Endothelial cell of umbilical vein (primary cell): Measurements from ENCODE around the gene PHYH. TPM values are rescaled to one million over a fixed set of nuclear protein-coding genes. Genes with fewer than 3 reads are reported as not detected.

ENCODE experiments used
- BruUV-seq: library from RNA; stranded (reverse); fragments of 400-500 nt; replicated peaks from 2 replicates; lab custom pipeline; 2021; lab: Mats Ljungman, UMichigan
- CTCF ChIA-PET: fragments of 300-600, 350-600 bp; sonication (Branson Sonifier 250); formaldehyde crosslinking; loops from one replicate; lab custom pipeline; 2021; ENCODE audit warnings: antibody characterized with exemption, inconsistent platforms; lab: Charles Lee
- POLR2A ChIA-PET: fragments of 300-600, 350-600 bp; sonication (Branson Sonifier 250); formaldehyde crosslinking; loops from one replicate; lab custom pipeline; 2021; ENCODE audit warnings: antibody characterized with exemption, inconsistent platforms; lab: Charles Lee
- DNase-seq: peaks from one replicate; pipeline ENCODE4 v3.0.0-alpha.2; 2011; ENCODE audit warnings: low read depth, low spot score
- FAIRE-seq: peaks from 2 replicates; lab custom pipeline; 2011; peaks lifted over from hg19 to GRCh38; lab: Jason Lieb, UNC
- H2AFZ ChIP-seq: 2 replicates; pipeline ENCODE4 v1.6.0; 2012; ENCODE audit warnings: low read depth, low read length, control low read depth, inconsistent platforms
- H3K27ac ChIP-seq: 2 replicates; pipeline ENCODE4 v1.5.1; 2011; ENCODE audit warnings: low read depth, mild to moderate bottlenecking, control low read depth, low read length, moderate library complexity; ENCODE audit not compliant: insufficient read depth
- H3K27me3 ChIP-seq, 2 experiments: 2 replicates each; pipeline versions ENCODE4 v1.6.0 to v1.6.1; 2011; ENCODE audit warnings: low read length in 2 of 2, mixed read lengths in 1 of 2; ENCODE audit not compliant: control insufficient read depth in 2 of 2, insufficient read depth in 2 of 2
- H3K36me3 ChIP-seq, 2 experiments: 2 replicates in 1 of 2; 3 replicates in 1 of 2; pipeline ENCODE4 v1.5.1; 2011; ENCODE audit warnings: low read length in 2 of 2, mild to moderate bottlenecking in 1 of 2, moderate library complexity in 1 of 2; ENCODE audit not compliant: control insufficient read depth in 2 of 2, insufficient read depth in 2 of 2; ENCODE audit errors: extremely low read depth in 1 of 2
- H3K4me1 ChIP-seq: 3 replicates; pipeline ENCODE4 v1.5.1; 2011; ENCODE audit warnings: mild to moderate bottlenecking, low read length; ENCODE audit not compliant: control insufficient read depth, insufficient read depth; ENCODE audit errors: extremely low read depth
- H3K4me2 ChIP-seq: 2 replicates; pipeline ENCODE4 v1.6.1; 2011; ENCODE audit warnings: low read length, control low read depth, mixed read lengths; ENCODE audit not compliant: insufficient read depth
- H3K4me3 ChIP-seq, 3 experiments: fragments of 200-600 bp in 1 of 3; sonication (generic), shearing (Covaris generic) in 1 of 3; replicated peaks in 1 of 3; 2 replicates each; pipeline ENCODE4 v1.5.1; 2011 to 2016; ENCODE audit warnings: control low read depth in 3 of 3, low read length in 3 of 3, mild to moderate bottlenecking in 2 of 3, inconsistent platforms in 1 of 3, low read depth in 1 of 3, moderate library complexity in 1 of 3; ENCODE audit not compliant: insufficient read depth in 1 of 3
- H3K79me2 ChIP-seq: 2 replicates; pipeline ENCODE4 v1.6.0; 2012; ENCODE audit warnings: low read length, inconsistent platforms; ENCODE audit not compliant: control insufficient read depth, insufficient read depth
- H3K9ac ChIP-seq: replicated peaks from 2 replicates; pipeline ENCODE3; 2011; ENCODE audit warnings: low read length, control low read depth; ENCODE audit not compliant: insufficient read depth; ENCODE audit errors: extremely low read depth
- H3K9me1 ChIP-seq: replicated peaks from 3 replicates; pipeline ENCODE4 v1.6.0; 2011; ENCODE audit warnings: mild to moderate bottlenecking, low read length; ENCODE audit not compliant: control insufficient read depth, insufficient read depth; ENCODE audit errors: extremely low read depth
- H3K9me3 ChIP-seq: replicated peaks from 2 replicates; pipeline ENCODE4 v1.5.1; 2012; ENCODE audit warnings: low read length, inconsistent platforms; ENCODE audit not compliant: control insufficient read depth, insufficient read depth
- H4K20me1 ChIP-seq: replicated peaks from 2 replicates; pipeline ENCODE3; 2011; ENCODE audit warnings: mild to moderate bottlenecking, low read length; ENCODE audit not compliant: control insufficient read depth, insufficient read depth; ENCODE audit errors: extremely low read depth
- CTCF ChIP-seq, 2 donors: IDR thresholded peaks; 1 replicate in 1 of 2; 2 replicates in 1 of 2; pipeline ENCODE4 v1.5.1; 2011; ENCODE audit warnings: low read length in 2 of 2, mild to moderate bottlenecking in 2 of 2, moderate library complexity in 2 of 2, control low read depth in 1 of 2, inconsistent platforms in 1 of 2, low read depth in 1 of 2; ENCODE audit not compliant: insufficient read depth in 1 of 2; ENCODE audit errors: extremely low read depth in 1 of 2
- EZH2 ChIP-seq: IDR thresholded peaks from 2 replicates; pipeline ENCODE4 v1.6.1; 2012; ENCODE audit warnings: borderline replicate concordance, low read depth, mild to moderate bottlenecking, moderate library complexity, low read length, inconsistent platforms; ENCODE audit not compliant: severe bottlenecking
- FOS ChIP-seq: IDR thresholded peaks from 2 replicates; pipeline ENCODE4 v1.6.1; 2011; ENCODE audit warnings: mild to moderate bottlenecking, low read length, moderate library complexity, borderline replicate concordance; ENCODE audit not compliant: insufficient read depth
- GATA2 ChIP-seq: IDR thresholded peaks from 2 replicates; pipeline ENCODE4 v1.7.0; 2011; ENCODE audit warnings: low read depth, mild to moderate bottlenecking, moderate library complexity, mixed read lengths, low read length; ENCODE audit not compliant: insufficient read length, insufficient read depth
- JUN ChIP-seq: IDR thresholded peaks from 2 replicates; pipeline ENCODE4 v1.6.1; 2011; ENCODE audit warnings: borderline replicate concordance, low read depth; ENCODE audit not compliant: insufficient read length, insufficient read depth
- MAX ChIP-seq: IDR thresholded peaks from 2 replicates; pipeline ENCODE4 v1.6.1; 2011; ENCODE audit not compliant: insufficient read depth, insufficient read length
- MYC ChIP-seq: IDR thresholded peaks from one replicate; pipeline ENCODE4 v1.6.1; 2011; ENCODE audit warnings: mild to moderate bottlenecking, low read depth, low read length
- POLR2A ChIP-seq: IDR thresholded peaks from 2 replicates; pipeline ENCODE4 v1.6.1; 2012; ENCODE audit warnings: low read depth, mild to moderate bottlenecking, control low read depth, low read length
- POLR2AphosphoS5 ChIP-seq: IDR thresholded peaks from 2 replicates; pipeline ENCODE4 v1.6.1; 2012; ENCODE audit warnings: low read depth, mild to moderate bottlenecking, control low read depth, low read length, moderate library complexity; ENCODE audit not compliant: insufficient read depth
- dilution Hi-C: fragments of 300-500 bp; cut with MboI; formaldehyde crosslinking; loops from one replicate; pipeline ENCODE4 v1.15.0; 2019; ENCODE audit warnings: low sequenced_read_pairs; ENCODE audit not compliant: extremely low pct_ligation_motif_present
- intact Hi-C: fragments of 100-400 bp; cut with micrococcal nuclease; formaldehyde crosslinking; loops from one replicate; pipeline ENCODE4 v1.10.0; 2022
- polyA plus RNA-seq, 4 experiments: library from polyadenylated mRNA; depleted of rRNA in 3 of 4; stranded (reverse) in 3 of 4; unstranded in 1 of 4; fragments of >200 nt; gene quantifications; 2 replicates each; pipeline versions ENCODE4 v1.2.1 to v1.2.3, GENCODE V29; 2011 to 2012; ENCODE audit warnings: missing spikeins in 1 of 4
- total RNA-seq: library from RNA; stranded (reverse); gene quantifications from 2 replicates; pipeline ENCODE4 v1.2.3, GENCODE V29; 2021

Gene PHYH
- total and polyA plus RNA-seq, 2 donors (not counting 3 experiments of a cell fraction or from before 2014, with no cell fraction given) = 4.7 to 9.4 TPM

DNA sequence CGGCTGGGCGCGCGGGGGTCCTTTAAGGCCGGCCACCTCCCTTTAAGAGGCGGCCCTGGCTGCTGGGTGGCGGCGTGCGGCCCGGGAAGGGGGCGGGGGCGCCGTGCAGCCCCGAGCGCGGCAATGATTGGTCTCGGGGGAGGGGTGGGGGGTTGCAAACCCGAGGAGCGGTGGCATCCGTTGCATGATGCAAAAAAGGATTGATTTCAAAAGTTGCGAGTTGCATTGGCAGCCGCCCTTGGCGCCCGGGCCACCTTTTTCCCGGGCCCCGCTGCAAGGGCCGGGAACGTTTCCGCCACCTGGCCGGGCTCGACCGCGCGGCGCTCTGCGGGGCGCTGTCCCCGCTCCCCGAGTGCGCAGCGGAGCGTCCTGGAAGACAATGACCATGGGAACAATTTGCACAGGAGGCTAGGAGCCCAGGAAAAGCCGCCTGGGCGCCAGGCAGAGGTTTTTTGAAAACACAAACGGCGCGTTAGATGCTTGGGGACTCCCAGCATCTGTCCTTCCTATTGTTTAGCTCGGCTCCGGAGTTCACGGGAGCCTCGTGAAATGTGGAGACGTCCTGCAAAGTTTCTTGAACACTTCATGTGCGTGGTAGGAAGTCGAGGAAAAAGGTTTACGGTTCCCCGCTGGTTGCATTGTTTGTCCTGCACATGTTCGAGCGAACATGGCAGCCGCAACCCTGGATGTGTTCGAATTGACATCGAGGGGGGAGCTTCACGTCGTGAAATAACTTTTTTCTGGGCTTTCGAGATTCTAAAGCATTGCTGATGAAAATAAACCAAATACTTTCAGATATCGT lies 48.6 kb upstream of the PHYH start, which contains the start of gene SEPHS1:
Gene SEPHS1 (minus strand): TSS at position 78 of the 802 bp plus-strand sequence. CDS start 3,343 bp downstream, outside the sequence.
- DNase-seq (peak; percentile 62), FAIRE-seq (peak; percentile 61)
- Histone ChIP-seq H3K9me1 (no peaks in the 10 kb centered on the region), H3K27ac (peak within 1 kb of the TSS; percentile 65), H3K4me1 (peaks cover 24% of the 10 kb centered on the region), H3K79me2 (peaks cover 31% of the 10 kb centered on the region), H3K9ac (peak within 1 kb of the TSS; percentile 87), H3K4me2 (peak within 1 kb of the TSS; percentile 96), H3K9me3 (no peaks in the 10 kb centered on the region), H3K36me3 (peaks cover 0 to 2% of the 10 kb centered on the region in 2 experiments), H4K20me1 (no peaks in the 10 kb centered on the region), H3K4me3 (peak within 1 kb of the TSS; percentile 40 to 84 (median 82)), H3K27me3 (peaks cover 30 to 36% of the 10 kb centered on the region in 2 experiments), H2AFZ (peak within 1 kb of the TSS; percentile 15)
- POLR2A ChIA-PET = no interaction called here
- intact Hi-C loops = loop anchor here (2.0 to 5.0 kb wide), 2 partner anchors 179 to 188 kb away; partner anchors contain the start of genes BEND7 and MCM10
- CTCF ChIA-PET = interaction anchor here (0.5 kb wide), 1 partner anchor 73 kb away, joined by 4 read pairs; no protein-coding TSS in a partner anchor
- TSS peak; percentile 14 for BruUV-seq
- dilution Hi-C loops = no loop called here
- no peak for TF ChIP-seq POLR2A
- TF ChIP-seq GATA2 = no peak
- no peak for TF ChIP-seq MAX
- TF ChIP-seq EZH2 = no peak
- TF ChIP-seq FOS = no peak
- TF ChIP-seq MYC = no peak
- TF ChIP-seq POLR2AphosphoS5 = peak; percentile 3
- TF ChIP-seq JUN = no peak
- TF ChIP-seq CTCF (IDR thresholded peaks at IDR 0.05; ENCODE audit: extremely low read depth in 1 of 2, insufficient read depth in 1 of 2, low read depth in 1 of 2, low read length in 2 of 2) = peak in 1 of 2 donors; percentile 5
